ENCODE measurements around the gene EXOSC10. TPM values are rescaled to one million over a fixed set of nuclear protein-coding genes. Genes with fewer than 3 reads are reported as not detected.
"Not testable (repeated sequence)": the region's sequence is repeated elsewhere in the genome, so short reads cannot be mapped to it uniquely, and the experiment has no call there.

Gene EXOSC10
- polyA plus RNA-seq, 1 donor from 2014 or later: 115 TPM

DNA sequence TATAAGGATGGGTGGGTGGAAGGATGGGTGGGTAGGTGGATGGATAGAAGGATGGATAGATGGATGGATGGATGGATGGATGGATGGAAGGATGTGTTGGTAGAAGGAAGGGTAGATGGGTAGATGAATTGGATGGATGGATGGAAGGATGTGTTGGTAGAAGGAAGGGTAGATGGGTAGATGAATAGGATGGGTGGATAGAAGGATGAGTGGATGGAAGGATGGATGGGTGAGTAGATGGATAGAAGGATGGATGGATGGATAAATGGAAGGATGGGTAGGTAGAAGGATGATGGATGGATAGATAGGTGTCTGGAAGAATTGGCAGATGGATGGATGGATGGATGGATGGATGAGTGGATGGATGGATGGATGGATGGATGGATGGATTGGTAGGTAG, 58.6 kb downstream of the EXOSC10 start:
- Histone ChIP-seq H4K20me1 (ENCODE audit: insufficient read depth) (no peaks in the 10 kb centered on the region), H3K79me2 (replicated peaks; ENCODE audit: insufficient read depth, low read length) (no peaks in the 10 kb centered on the region), H3K9me3 (ENCODE audit: low read length) (no peaks in the 10 kb centered on the region), H3K4me2 (ENCODE audit: low read length) (no peak overlapping the region), H3K4me3 (ENCODE audit: low read length) (no peak overlapping the region), H3K27me3 (ENCODE audit: insufficient read depth, low read depth, low read length) (no peaks in the 10 kb centered on the region), H3K9ac (ENCODE audit: low read length) (no peak overlapping the region), H3F3A (ENCODE audit: insufficient read depth, low read length, poor library complexity, severe bottlenecking) (no peaks in the 10 kb centered on the region), H3K9me2 (ENCODE audit: insufficient read depth, low read length) (no peaks in the 10 kb centered on the region), H2AFZ (ENCODE audit: low read depth, low read length) (no peak overlapping the region), H3K36me3 (ENCODE audit: insufficient read depth, low read length) (no peaks in the 10 kb centered on the region), H3K27ac (ENCODE audit: low read length) (no peak overlapping the region)
- TF ChIP-seq EP300 (conservative IDR thresholded peaks at IDR 0.05; ENCODE audit: poor library complexity, severe bottlenecking): no peak
- TF ChIP-seq MXI1 (conservative IDR thresholded peaks at IDR 0.05; ENCODE audit: poor library complexity, severe bottlenecking): no peak
- TF ChIP-seq SMC3 (conservative IDR thresholded peaks at IDR 0.05; ENCODE audit: poor library complexity): no peak
- TF ChIP-seq TAF1 (IDR thresholded peaks at IDR 0.05; ENCODE audit: low read depth): no peak
- no peak for TF ChIP-seq RAD21 (conservative IDR thresholded peaks at IDR 0.05)
- TF ChIP-seq EZH2 (IDR thresholded peaks at IDR 0.05; ENCODE audit: borderline replicate concordance, insufficient read depth, low read length, poor library complexity, severe bottlenecking): no peak
- TF ChIP-seq POLR2AphosphoS5 (IDR thresholded peaks at IDR 0.05): no peak
- TF ChIP-seq, protein P1, sequence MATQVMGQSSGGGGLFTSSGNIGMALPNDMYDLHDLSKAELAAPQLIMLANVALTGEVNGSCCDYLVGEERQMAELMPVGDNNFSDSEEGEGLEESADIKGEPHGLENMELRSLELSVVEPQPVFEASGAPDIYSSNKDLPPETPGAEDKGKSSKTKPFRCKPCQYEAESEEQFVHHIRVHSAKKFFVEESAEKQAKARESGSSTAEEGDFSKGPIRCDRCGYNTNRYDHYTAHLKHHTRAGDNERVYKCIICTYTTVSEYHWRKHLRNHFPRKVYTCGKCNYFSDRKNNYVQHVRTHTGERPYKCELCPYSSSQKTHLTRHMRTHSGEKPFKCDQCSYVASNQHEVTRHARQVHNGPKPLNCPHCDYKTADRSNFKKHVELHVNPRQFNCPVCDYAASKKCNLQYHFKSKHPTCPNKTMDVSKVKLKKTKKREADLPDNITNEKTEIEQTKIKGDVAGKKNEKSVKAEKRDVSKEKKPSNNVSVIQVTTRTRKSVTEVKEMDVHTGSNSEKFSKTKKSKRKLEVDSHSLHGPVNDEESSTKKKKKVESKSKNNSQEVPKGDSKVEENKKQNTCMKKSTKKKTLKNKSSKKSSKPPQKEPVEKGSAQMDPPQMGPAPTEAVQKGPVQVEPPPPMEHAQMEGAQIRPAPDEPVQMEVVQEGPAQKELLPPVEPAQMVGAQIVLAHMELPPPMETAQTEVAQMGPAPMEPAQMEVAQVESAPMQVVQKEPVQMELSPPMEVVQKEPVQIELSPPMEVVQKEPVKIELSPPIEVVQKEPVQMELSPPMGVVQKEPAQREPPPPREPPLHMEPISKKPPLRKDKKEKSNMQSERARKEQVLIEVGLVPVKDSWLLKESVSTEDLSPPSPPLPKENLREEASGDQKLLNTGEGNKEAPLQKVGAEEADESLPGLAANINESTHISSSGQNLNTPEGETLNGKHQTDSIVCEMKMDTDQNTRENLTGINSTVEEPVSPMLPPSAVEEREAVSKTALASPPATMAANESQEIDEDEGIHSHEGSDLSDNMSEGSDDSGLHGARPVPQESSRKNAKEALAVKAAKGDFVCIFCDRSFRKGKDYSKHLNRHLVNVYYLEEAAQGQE (IDR thresholded peaks at IDR 0.05; ENCODE audit: borderline replicate concordance): no peak
- TF ChIP-seq, protein P2, sequence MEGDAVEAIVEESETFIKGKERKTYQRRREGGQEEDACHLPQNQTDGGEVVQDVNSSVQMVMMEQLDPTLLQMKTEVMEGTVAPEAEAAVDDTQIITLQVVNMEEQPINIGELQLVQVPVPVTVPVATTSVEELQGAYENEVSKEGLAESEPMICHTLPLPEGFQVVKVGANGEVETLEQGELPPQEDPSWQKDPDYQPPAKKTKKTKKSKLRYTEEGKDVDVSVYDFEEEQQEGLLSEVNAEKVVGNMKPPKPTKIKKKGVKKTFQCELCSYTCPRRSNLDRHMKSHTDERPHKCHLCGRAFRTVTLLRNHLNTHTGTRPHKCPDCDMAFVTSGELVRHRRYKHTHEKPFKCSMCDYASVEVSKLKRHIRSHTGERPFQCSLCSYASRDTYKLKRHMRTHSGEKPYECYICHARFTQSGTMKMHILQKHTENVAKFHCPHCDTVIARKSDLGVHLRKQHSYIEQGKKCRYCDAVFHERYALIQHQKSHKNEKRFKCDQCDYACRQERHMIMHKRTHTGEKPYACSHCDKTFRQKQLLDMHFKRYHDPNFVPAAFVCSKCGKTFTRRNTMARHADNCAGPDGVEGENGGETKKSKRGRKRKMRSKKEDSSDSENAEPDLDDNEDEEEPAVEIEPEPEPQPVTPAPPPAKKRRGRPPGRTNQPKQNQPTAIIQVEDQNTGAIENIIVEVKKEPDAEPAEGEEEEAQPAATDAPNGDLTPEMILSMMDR (IDR thresholded peaks at IDR 0.05; ENCODE audit: poor library complexity, severe bottlenecking): no peak

DNA sequence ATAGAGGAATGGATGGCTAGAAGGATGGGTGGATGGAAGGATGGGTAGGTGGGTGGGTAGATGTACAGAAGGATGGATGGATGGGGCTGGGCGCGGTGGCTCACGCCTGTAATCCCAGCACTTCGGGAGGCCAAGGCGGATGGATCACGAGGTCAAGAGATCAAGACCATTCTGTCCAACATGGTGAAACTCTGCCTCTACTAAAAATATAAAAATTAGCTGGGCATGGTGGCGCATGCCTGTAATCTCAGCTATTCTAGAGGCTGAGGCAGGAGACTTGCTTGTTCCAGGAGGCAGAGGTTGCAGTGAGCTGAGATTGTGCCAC, 59.6 kb downstream of the EXOSC10 start:
- H3K9me3 ChIP-seq (ENCODE audit: low read length); H3K27me3 ChIP-seq (ENCODE audit: insufficient read depth, low read depth, low read length); H3K27ac ChIP-seq (ENCODE audit: low read length); H3K36me3 ChIP-seq (ENCODE audit: insufficient read depth, low read length); H3K4me2 ChIP-seq (ENCODE audit: low read length); H3K9me2 ChIP-seq (ENCODE audit: insufficient read depth, low read length); H3F3A ChIP-seq (ENCODE audit: insufficient read depth, low read length, poor library complexity, severe bottlenecking); H3K4me3 ChIP-seq (ENCODE audit: low read length); H3K79me2 ChIP-seq (replicated peaks; ENCODE audit: insufficient read depth, low read length); H4K20me1 ChIP-seq (ENCODE audit: insufficient read depth); H2AFZ ChIP-seq (ENCODE audit: low read depth, low read length); H3K9ac ChIP-seq (ENCODE audit: low read length): not testable (repeated sequence)
